Tibial nerve (tissue), 4 donors: ENCODE measurements around the gene EPHA6.

Experiments
- EP300 ChIP-seq, 2 donors: sonication (generic); formaldehyde crosslinking; IDR thresholded peaks; one replicate each; pipeline ENCODE4 v1.6.1; 2017; ENCODE audit warnings: antibody characterized with exemption in 2 of 2, mild to moderate bottlenecking in 1 of 2
- POLR2A ChIP-seq, 2 donors: fragments of 450-650 bp; IDR thresholded peaks; one replicate each; pipeline ENCODE4 v1.6.1; 2017; ENCODE audit warnings: antibody characterized with exemption in 2 of 2, mild to moderate bottlenecking in 2 of 2, moderate library complexity in 2 of 2
- TF ChIP-seq, protein P1 (sequence below), 5 experiments: fragments of 200-600 bp in 3 of 5; fragments of 450-650 bp in 2 of 5; sonication (generic) in 3 of 5; IDR thresholded peaks; one replicate each; pipeline ENCODE4 v1.5.1; 2016 to 2019; ENCODE audit warnings: antibody characterized with exemption in 5 of 5, mild to moderate bottlenecking in 3 of 5, moderate library complexity in 2 of 5

- TF ChIP-seq, protein P1, sequence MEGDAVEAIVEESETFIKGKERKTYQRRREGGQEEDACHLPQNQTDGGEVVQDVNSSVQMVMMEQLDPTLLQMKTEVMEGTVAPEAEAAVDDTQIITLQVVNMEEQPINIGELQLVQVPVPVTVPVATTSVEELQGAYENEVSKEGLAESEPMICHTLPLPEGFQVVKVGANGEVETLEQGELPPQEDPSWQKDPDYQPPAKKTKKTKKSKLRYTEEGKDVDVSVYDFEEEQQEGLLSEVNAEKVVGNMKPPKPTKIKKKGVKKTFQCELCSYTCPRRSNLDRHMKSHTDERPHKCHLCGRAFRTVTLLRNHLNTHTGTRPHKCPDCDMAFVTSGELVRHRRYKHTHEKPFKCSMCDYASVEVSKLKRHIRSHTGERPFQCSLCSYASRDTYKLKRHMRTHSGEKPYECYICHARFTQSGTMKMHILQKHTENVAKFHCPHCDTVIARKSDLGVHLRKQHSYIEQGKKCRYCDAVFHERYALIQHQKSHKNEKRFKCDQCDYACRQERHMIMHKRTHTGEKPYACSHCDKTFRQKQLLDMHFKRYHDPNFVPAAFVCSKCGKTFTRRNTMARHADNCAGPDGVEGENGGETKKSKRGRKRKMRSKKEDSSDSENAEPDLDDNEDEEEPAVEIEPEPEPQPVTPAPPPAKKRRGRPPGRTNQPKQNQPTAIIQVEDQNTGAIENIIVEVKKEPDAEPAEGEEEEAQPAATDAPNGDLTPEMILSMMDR (IDR thresholded peaks at IDR 0.05), result no peak
- TF ChIP-seq POLR2A (IDR thresholded peaks at IDR 0.05) (no peak), EP300 (IDR thresholded peaks at IDR 0.05) (no peak)
Measured at GRCh38 chr3:97264180-97264579, 449.8 kb downstream of the EPHA6 start.
